OCI-M2 (cell line): ENCODE results near the gene LMBR1.

Experiments used
- DNase-seq: peaks from one replicate; lab custom pipeline; 2025; ENCODE audit not compliant: unreplicated experiment; lab: John Stamatoyannopoulos, UW

Gene LMBR1

GRCh38 chr7:156802214-156802613 is 90.8 kb downstream of the LMBR1 start:
- DNase-seq, result no peak

- DNase-seq, result no peak
Observed at GRCh38 chr7:156795415-156795814, 97.6 kb downstream of the LMBR1 start.

GRCh38 chr7:156793334-156793733 is 99.6 kb downstream of the LMBR1 start:
- no peak for DNase-seq

- no peak for DNase-seq
Observed at GRCh38 chr7:156792611-156793010, 100.4 kb downstream of the LMBR1 start.

GRCh38 chr7:156791241-156791640 is 101.7 kb downstream of the LMBR1 start:
- DNase-seq, result no peak

- DNase-seq, result no peak
Observed at GRCh38 chr7:156790264-156790663, 102.7 kb downstream of the LMBR1 start.

GRCh38 chr7:156785998-156786543 is 106.9 kb downstream of the LMBR1 start:
- DNase-seq, result no peak

GRCh38 chr7:156783864-156784263 is 109.1 kb downstream of the LMBR1 start:
- DNase-seq, result no peak

- DNase-seq, result no peak
Observed at GRCh38 chr7:156781972-156782371, 111.0 kb downstream of the LMBR1 start.

GRCh38 chr7:156780724-156781455 is 112.1 kb downstream of the LMBR1 start:
- no peak for DNase-seq

- no peak for DNase-seq
Observed at GRCh38 chr7:156778668-156779067, 114.3 kb downstream of the LMBR1 start.

- DNase-seq, result no peak
Observed at GRCh38 chr7:156778201-156778600, 114.8 kb downstream of the LMBR1 start.

- no peak for DNase-seq
Observed at GRCh38 chr7:156777364-156778069, 115.5 kb downstream of the LMBR1 start.

- DNase-seq, result no peak
Observed at GRCh38 chr7:156776527-156776926, 116.5 kb downstream of the LMBR1 start.

GRCh38 chr7:156773966-156774365 is 119.0 kb downstream of the LMBR1 start:
- no peak for DNase-seq

GRCh38 chr7:156772725-156773124 is 120.3 kb downstream of the LMBR1 start:
- no peak for DNase-seq

- no peak for DNase-seq
Observed at GRCh38 chr7:156768698-156769472, 124.1 kb downstream of the LMBR1 start.

- no peak for DNase-seq
Observed at GRCh38 chr7:156766666-156767065, 126.3 kb downstream of the LMBR1 start.

- DNase-seq, result no peak
Observed at GRCh38 chr7:156765901-156766656, 126.9 kb downstream of the LMBR1 start.

GRCh38 chr7:156764766-156765165 is 128.2 kb downstream of the LMBR1 start:
- no peak for DNase-seq
